HG03571 (cell line): Measurements from ENCODE around the gene ANO6.

Experiments
- ATAC-seq: cut with Tn5 transposase; IDR thresholded peaks from one replicate; pipeline ENCODE4 v1.9.1; 2021; ENCODE audit not compliant: unreplicated experiment

Gene ANO6

GRCh38 chr12:45209784-45210183 is 6.1 kb upstream of the ANO6 start:
- no peak for ATAC-seq

- ATAC-seq, result no peak
Observed at GRCh38 chr12:45212064-45212463, 3.8 kb upstream of the ANO6 start.

GRCh38 chr12:45213107-45213506 is 2.8 kb upstream of the ANO6 start:
- no peak for ATAC-seq

DNA sequence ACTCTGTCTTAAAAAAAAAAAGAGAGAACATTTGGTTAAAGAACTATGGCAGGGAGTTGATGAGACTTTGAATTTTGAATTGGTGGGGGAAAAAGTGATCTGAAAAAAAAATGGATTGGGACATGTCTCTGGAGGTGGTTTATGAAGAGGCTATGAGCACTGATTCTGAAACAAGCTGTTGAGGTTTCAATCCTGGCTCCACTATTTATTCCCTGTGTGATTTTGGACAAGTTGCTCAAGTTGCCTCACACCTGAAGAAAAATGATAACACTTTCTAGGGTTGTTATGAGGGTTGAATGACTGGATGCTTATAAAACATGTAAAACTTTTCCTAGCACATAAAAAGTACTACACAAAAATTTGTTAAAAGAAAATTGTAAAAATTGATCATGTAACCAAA is 1.8 kb upstream of the ANO6 start:
- ATAC-seq, result no peak

DNA sequence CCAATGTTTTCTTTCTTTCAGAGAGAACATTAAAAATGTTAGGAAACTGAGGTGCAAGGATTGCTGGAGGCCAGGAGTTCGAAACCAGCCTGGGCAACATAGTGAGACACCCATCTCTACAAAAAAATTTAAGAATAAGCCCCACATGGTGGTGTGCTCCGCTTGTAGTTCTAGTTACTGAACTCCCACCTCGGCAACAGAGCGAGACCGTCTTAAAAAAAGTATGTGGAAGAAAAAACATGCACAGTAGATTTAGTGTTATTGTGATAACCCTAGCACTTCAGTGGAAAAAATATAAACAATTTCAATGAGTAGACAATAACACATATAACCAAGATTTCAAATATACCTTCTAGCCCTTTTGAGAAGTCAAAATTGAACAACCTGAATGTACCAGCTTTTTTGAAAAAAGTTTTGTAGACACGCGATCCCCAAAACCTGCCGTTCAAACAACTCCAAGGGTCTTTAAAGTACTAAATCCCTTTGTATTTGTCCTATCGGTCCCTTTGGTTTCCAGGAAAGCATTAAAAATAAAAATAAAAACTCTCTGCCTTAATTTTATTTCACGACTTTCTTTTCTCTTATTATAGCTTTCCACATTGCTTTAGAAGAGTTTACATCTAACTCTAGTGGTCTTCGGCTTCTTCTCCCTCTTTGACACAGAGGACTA is 1.0 kb upstream of the ANO6 start:
- no peak for ATAC-seq

DNA sequence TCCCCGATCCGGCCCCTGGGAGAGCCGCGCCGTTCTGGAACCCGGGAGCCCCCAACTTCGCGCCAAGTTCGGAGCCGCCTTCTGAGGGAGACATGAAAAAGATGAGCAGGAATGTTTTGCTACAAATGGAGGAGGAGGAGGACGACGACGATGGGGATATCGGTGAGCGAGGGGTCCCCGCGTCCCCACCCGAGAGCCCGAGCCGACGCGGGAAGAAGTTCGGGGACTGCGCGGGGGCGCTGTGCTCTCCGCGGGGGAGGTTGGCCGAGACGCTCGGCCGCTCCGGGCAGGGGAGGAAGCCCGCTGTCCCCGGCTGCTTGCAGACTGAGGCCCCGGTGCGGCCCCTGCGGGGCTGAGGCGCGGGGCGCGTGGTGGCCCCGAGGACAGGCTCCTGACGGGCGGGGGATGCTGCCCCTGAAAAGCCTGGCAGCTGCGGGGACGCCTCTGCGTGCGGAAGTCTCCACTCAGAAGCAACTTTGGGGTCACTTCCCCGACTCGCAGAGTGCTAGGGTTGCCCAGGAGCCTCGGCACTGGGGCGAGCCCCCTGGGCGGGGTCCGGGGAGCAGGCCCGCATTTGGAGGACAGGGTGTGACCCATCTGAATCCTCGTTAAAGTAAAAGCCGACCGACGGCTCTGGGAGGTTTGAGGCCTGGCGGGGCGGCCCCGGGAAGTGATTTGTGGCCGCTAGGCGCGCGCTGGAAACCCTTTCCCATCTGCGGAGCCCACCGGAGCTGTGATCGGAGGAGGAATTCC is 511 bp downstream of the ANO6 start:
- ATAC-seq, result peak; percentile 40

GRCh38 chr12:45216983-45217485 is 1.1 kb downstream of the ANO6 start:
- no peak for ATAC-seq

DNA sequence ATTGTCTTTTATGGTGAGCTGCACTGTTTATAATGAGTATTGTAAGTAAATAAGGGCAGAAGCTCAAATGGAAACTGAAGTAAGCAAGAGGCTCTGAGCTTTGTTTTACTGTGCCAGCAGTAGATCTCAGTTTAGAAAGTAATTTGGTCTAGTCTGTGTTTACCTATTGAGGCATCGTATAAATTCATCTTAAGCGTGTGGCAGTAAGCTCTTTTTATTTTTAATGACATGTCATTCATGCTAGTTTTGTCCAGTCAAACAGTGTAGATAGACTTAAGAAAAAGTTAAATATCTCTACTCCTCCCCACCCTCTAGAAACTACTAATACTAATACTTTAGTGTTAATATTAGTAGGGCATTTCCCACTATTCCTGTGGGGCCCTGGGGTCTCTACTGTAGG is 2.0 kb downstream of the ANO6 start:
- no peak for ATAC-seq

DNA sequence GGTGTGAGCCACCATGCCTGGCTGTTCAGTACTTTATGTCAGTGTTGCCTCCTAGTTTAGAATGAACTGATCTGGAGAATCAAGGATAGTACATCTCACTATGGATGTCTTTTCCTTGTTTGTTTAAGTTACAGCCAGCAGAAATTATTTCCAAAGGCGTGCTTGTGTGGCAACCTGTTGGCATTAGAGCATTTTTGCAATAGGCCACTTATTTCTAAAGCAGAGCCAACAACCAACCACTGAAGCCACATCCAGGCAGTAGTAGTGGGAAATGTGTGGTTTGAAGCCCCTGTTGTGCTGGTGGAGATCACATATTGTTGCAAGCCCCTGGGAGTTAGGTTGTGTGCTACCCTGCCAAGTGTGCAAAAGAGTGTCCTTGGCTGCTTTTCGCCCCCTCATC is 3.7 kb downstream of the ANO6 start:
- ATAC-seq, result no peak

DNA sequence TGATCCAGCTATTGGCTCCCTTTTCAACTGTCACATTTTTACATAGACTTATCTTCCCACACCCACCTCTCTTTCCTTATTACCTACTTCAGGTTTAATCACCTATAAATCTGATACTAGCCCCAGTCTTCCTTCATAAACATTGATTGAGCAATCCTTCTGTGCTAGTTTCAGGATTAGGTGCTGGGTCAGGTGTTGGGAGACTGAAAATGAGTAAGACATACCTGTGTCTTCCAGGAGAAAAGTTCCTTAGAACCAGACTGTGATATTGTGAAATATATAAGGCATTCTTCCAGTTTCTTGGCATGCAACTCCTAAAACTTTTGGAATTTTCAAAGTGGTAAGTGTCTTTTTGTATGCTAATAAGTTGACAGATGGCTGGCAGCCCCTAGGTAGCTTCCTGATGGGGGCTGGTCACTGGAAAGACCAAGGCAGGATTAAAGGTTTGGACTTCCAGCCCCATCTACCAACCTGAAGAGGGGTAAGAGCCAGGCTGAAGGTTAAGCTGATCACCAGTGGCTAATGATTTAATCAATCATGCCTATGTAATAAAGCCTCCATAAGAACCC is 4.6 kb downstream of the ANO6 start:
- no peak for ATAC-seq

GRCh38 chr12:45220969-45221368 is 5.1 kb downstream of the ANO6 start:
- no peak for ATAC-seq

DNA sequence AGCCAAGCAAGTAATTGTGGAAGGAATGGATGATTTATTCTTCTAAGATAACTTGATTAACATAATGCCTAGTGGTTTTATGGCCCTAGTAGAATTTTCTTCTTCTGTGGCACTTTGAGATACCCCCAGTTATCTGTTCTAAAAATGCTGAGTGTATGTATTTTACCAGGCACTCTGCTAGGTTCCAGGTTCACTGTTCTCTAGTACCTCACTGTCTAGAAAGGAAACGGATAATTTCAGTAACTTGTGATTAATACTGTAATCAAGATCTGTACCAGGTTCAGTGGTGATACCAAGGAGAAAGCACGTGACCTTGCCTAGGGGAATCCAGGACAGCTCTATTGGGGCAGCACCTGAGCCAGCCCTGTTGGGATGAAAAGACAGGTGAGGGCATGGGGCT is 8.0 kb downstream of the ANO6 start:
- ATAC-seq, result no peak

DNA sequence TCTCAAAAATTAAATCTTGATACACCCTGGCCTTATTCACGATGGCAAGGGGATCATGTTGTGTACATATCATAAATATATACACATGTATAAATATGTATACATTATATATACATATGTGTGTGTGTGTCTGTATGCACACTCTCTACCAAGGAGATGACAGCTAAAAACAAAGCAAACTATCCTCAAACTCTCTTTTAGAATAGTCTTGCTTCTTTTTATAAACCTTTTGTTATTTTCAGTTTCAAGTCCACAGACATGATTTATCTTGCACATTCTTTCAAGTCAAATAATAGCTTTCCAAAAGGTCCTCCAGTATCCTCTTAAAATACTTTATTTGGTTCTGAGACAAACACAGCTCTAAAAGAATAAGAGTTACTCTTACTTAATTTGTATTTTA is 8.4 kb downstream of the ANO6 start:
- no peak for ATAC-seq

DNA sequence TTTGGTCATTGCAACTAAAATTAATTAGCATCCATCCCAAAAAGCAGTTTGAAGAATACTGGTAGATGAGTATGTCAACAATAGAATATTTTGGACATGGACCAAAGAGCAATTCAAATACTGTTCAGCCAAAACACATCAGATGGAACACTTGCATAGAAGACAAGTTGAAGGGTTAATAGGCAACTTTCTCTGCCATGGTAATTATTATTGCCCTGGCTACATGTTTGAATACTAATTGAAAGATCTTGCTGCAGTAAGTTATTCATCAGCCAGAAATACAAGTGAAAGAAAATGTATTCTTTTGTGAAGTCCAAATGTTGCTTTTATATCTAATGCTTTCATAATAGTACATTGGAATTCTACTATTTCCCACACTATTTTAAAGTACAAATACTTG is 10.1 kb downstream of the ANO6 start:
- no peak for ATAC-seq

DNA sequence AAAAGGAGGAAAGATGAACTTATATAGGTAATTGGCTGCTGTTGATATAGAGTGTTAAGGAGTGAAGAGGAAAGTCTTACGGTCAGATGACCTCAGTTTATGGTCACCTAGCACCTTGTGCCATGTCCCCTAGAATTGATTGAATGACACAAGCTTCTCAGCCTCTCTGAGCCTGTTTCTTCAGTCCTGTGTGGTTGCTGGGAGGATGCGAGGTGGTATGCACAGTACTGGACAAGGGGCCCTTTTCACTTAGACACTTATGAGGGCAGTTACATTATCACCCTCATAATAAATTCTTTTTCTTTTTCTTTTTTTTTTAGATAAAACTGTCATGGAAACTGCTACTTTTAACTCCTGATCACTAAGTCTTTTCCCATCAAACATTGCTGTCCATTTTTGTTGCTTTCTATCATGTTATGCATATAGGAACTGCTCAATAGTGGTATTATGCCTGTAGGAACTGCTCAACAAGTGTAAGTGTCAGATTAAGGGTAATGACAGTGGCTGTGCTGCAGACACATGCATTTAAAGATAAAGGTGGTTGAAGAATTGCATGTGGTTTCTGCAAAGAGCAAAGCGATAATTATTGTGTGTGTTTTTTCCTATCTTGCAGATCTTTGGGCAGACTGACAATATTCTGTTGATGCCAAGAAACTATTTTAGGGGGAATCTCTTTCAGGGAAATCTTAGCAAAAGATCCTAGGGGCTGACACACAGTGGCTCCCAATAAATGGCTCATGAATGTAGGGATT is 11.6 kb downstream of the ANO6 start:
- no peak for ATAC-seq

GRCh38 chr12:45231515-45232145 is 15.7 kb downstream of the ANO6 start:
- ATAC-seq, result no peak

DNA sequence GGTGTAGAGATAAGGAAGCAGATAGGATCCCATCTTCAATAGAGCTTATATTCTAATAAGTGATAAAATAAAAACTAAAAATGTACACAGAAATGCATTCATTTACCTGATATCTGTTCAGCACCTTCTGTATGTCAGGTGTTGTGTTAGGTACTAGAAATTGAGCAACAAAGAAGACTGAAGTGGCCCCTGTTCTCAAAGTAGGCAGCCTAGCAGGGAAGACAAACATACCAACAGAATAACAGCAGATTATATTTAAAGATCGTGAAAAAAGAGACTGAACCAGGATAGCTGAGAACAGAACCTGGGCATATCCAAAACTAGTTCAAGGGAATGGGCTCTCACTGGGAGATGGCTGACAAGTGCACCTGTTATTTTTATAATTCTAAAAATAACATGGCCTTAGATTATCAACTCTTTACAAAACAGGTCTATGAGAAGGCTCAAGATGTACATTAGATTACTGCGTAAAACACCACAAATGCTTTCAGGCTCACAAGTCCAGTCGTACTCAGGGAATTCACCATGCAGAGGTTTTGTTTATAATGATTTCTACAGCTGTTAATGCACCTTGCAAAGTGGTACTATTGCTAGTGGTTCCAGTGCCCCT is 16.4 kb downstream of the ANO6 start:
- ATAC-seq, result no peak

DNA sequence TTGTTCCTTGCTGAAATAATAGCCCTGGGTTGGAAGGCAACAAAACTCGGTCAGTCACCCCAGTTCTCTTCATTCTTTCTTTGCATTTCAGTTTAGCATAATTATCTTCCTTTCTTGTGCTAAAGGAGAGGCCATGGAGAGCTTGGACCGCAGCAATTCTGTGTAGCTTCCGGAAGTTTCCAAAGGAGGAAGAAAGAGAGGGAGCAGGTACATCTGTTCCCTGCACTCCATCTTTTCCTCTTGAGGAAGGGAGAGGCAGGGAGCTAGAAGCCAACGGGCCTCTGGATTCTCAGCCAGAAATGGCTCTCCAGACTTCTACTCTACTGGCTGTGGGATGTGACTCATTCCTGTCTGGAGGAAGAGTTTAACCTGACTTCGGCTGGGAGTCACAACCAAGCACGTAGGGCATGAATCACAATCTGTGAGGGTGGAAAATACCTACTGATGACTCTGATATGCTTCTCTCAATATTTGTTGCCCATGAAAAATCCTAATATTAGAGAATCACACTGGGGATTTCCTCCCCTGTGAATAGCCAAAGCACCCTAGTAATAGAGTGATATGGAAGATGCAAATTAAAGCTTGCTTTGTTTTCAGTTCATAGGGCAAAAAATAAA is 17.0 kb downstream of the ANO6 start:
- ATAC-seq, result peak; percentile 45

GRCh38 chr12:45234139-45234865 is 18.4 kb downstream of the ANO6 start:
- ATAC-seq, result no peak
